ENCODE results near the gene WNK2.

Gene WNK2

DNA sequence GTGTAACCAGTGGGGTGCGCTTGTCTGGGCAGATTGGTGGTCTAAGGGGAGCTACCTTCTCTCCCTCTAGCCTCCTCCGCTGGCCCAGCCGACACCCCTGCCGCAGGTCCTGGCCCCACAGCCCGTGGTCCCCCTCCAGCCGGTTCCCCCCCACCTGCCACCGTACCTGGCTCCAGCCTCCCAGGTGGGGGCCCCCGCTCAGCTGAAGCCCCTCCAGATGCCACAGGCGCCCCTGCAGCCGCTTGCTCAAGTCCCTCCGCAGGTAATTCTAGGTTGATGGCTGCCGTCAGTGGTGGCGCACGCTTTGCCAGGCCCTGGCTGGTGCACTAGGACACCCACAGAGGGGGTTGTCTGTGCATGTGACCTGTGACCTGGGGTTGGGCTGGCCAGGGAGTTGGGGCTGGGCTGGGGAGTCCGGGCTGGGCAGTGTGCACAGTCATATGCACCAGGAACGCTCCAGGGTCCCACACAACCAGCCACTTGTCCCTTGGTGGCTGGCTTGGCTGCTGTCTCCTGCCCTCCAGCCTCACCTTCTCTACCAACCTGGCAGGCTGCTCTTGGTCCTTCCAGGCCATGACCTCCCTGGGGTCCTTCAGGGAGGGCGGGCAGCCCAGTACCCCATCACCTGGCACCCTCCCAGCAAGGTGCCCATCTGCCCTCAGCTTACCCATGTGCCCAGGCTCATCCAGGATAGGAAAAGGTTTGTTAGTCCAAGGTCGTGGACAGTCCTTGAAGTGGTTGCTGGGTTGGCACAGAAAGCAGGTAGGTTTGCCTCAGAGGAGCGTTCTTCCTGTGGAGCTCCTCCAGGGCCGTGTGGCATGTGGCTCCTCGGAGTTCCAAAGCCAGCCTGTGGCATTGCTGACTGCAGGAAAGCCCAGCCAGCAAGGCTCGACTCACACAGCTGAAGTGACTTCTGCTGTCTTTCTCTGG, 73.2 kb downstream of the WNK2 start:
- no peak for DNase-seq

DNA sequence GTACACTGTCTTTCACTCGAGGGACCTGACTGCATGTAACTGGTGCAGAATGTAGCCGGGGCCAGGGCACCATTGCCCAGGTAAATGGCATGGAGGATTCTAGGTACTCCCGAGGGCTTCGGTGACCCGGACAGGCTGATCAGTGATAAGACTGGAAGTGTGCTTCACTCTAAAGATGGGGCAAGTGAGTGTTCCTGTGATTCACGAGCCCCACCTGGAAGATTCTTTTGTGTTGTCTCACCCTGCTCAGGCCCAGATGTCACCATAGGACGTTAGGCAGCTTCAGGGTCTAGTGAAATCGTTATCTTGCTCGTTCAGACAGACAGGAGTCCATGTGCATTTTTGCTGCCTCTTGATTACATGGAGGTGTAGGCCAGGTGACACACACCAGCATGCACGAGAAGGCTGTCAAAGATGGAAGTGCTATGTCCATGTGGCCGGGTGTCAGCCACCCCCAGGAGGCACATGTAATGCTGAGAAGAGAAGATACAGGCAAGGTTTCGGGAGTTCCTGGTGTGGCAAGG, 73.9 kb downstream of the WNK2 start:
- DNase-seq: no peak

DNA sequence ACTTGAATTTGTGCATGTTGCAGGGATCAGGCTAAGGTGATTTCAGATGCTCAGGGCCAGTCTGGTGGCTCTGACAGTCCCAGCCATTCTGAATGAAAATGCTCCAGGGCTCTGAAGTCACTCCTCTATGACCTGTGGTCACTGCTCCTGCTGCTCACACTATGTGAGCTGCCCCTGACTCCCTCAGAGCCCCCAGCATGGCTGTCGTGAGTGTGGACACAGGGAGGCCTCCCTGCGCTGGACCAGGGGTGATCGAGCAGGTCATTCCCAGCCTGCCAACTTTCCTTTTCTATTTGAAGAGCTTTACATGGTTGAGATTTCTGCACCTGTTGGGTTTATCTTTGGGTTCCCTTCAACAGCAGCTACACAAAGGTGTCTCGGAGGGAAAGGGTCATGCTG, 74.5 kb downstream of the WNK2 start:
- no peak for DNase-seq

DNA sequence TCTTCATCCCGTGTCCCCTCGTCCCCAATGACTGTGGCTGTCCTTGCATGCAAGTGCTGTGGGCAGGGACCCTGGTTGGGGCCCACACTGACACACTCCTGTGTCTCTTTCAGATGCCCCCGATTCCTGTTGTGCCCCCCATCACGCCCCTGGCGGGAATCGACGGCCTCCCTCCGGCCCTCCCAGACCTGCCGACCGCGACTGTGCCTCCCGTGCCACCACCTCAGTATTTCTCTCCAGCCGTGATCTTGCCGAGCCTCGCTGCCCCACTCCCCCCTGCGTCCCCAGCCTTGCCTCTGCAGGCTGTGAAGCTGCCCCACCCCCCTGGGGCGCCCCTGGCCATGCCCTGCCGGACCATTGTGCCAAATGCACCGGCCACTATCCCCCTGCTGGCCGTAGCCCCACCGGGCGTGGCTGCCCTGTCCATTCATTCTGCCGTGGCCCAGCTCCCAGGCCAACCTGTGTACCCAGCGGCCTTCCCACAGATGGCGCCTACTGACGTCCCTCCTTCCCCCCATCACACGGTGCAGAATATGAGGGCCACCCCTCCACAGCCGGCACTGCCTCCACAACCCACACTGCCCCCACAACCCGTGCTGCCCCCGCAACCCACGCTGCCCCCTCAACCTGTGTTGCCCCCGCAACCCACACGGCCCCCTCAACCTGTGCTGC, 75.0 kb downstream of the WNK2 start:
- DNase-seq: no peak

DNA sequence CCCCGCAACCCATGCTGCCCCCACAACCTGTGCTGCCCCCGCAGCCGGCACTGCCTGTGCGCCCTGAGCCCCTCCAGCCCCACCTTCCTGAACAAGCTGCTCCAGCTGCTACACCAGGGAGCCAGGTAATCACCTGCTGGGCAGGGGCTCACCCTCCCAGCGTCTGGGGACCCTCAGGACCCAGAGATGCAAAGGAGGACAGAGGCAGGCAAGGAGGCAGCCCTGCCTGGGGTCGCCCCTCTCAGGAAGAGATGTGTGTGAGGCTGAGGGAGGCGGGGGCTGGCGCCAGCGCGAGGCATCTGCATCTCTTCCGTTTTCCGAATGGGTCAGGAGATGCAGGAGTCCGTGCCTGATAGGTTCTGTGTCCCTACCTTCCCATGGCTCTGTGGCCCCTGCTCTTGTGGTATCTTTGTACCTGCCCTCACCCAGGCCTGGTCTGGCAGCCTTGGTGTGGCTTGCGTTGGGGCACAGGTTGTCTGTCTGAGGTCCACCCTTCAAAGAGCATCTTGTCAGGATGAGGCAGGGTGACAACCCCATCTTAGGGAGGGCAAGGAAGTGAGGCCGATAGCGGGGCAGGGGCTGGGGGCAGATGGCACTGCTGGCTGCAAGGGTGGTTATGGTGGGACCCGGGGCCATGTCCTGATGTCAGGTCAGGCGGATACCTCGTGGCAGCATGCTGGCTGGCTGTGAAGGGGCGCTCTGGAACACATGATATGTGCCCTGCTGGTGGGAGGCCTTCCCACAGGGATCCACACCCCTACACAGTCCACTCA, 75.7 kb downstream of the WNK2 start:
- no peak for DNase-seq

DNA sequence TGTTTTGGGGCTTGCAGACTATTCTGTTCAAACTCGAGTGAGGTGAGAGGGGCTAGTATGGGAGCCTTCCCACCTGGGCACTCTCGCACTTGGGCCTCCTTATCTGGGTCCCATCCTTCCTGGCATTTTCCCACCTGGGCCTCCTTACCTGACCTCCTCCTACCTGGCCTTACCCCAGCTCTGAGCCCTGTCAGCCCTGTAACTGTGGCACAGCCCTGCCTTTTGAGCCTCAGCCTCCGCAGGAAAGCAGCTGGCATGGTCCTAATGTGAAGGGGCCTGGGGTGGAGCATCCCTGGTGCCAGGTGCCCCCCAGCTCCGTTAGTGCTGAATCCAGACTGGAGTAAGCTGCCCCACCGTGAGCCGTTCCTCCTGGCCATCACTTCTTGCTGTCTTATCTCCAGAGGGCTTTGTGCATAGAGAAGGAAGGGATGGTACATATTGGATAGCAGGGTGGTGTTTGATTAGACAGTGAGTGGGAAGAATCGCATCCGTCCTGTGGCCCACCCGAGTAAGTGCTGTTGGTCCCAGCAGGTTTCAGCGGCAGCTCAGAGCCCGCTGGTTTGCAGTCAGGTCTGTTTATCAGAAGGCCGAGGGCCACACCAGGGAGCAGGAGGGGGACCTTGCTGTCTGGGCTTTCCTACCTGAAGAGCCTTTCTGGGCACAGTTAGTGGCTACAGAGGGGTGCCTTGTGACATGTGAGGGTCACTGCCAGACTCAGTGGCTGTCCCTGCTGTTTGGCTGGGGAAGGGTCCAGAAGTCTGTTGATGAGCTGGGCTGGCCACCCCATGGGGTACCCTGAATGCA, 76.5 kb downstream of the WNK2 start:
- no peak for DNase-seq

DNA sequence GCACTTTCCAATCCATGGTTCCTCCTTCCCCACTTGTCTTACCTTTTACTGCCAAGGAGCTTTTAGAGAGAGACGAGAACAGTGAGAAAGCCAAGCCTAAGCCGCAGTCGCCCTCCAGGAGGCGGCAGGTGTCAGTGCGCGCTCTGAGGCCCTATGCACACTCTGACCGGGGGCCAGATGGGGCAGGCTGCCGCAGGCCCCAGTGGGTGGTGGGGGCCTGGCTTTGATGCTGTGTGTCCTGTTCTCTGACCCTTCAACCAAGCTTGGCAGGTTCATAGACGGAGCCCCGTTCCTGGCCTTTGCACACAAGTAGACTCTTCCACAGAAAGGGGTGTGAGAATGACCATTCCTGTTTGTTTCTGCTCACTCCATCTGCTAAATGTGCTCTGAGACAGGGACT, 77.3 kb downstream of the WNK2 start:
- no peak for DNase-seq

DNA sequence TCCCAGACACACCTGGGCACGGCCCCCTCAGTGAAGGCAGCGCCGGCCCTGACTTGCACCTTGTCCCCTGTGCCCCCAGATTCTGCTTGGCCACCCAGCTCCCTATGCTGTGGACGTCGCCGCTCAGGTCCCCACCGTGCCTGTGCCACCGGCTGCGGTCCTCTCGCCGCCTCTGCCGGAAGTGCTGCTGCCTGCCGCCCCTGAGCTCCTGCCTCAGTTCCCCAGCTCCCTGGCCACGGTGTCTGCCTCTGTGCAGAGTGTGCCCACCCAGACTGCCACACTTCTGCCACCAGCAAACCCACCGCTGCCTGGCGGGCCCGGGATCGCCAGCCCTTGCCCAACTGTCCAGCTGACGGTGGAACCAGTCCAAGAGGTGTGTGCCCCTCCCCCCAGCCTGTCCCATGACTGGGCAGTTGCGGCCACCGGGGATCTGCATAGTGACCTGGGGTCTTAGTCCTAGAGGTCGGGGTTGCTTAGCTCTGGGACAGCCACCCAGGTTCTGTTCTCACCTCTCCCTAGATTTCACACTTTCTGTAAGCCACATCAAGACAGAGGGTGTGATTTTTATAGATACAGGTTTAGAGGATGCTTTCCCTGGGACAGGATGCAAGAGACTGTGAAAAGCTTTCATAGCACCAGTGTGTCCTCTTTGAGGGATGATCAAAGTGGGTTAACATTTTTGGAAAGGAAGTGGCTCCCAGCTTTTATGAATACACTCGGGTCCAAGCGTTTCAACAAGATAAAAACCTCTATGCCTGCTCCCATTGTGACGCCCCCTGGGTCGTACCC, 78.0 kb downstream of the WNK2 start:
- no peak for DNase-seq

DNA sequence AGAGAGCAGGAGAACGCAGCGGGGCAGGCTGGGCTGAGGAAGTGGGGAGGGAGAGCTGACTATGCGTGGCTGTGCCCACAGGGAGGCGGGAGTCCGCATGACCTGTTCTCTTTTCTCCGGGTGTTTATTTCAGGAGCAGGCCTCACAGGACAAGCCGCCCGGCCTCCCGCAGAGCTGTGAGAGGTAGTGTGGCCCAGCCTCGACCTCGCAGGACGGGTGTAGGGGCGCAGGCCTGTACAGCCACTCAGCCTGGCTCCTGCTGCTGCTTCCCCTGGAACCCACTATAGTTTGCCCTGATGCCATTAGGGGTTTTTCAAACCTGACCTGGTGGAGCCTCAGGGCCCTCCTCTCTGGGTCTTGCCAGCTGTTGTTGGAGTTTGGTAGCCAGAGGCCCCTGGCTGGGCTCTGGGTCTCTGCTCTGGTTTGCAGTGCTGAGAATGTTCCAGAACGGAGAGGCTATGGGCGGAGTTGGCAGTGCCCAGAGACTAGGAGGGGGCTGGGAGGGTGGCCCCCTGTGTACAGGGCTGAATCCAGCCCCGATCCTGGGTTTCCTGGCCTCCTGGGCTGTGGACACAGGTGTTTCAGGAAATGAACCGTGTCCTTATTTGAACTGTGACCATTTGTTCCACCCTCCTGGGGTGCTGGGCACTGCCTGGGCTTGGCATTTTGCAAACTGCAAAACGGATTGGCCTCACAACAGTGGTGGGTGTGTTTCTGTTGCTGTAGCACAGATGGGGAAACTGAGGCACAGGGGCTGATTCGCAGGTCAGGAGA, 78.8 kb downstream of the WNK2 start:
- no peak for DNase-seq

DNA sequence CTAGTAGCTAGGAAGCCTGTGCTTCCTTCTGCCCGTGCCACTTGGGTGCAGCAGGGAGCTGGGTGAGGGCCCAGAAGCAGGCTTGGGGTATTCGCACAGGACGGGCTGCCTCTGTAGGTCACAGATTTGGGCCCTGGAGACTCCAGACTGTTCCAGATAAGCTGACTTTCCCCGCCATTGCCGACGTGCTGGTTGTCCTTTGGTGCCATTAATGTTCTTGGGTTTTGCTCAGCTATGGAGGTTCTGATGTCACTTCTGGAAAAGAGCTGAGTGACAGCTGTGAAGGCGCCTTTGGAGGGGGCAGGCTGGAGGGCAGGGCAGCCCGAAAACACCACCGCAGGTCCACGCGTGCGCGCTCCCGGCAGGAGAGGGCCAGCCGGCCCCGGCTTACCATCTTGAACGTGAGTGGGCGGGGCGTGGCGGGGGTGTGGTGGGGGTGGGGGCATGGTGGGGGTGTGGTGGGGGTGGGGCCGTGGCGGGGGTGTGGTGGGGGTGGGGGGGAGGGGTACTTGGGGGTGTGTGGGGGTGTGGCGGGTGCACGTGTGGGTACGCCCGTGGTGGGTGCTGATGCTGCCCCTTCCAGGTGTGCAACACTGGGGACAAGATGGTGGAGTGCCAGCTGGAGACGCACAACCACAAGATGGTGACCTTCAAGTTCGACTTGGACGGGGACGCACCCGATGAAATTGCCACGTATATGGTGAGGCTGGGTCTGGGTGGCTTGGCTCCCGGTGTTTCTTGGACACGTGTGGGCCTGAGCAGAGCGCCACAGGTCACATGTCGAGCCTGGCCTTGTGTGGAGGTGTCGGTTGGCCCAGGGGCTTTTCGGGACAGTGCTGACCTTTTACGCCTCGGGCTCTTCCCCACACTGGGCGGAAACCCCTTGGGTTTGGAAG, 79.6 kb downstream of the WNK2 start:
- DNase-seq: no peak

DNA sequence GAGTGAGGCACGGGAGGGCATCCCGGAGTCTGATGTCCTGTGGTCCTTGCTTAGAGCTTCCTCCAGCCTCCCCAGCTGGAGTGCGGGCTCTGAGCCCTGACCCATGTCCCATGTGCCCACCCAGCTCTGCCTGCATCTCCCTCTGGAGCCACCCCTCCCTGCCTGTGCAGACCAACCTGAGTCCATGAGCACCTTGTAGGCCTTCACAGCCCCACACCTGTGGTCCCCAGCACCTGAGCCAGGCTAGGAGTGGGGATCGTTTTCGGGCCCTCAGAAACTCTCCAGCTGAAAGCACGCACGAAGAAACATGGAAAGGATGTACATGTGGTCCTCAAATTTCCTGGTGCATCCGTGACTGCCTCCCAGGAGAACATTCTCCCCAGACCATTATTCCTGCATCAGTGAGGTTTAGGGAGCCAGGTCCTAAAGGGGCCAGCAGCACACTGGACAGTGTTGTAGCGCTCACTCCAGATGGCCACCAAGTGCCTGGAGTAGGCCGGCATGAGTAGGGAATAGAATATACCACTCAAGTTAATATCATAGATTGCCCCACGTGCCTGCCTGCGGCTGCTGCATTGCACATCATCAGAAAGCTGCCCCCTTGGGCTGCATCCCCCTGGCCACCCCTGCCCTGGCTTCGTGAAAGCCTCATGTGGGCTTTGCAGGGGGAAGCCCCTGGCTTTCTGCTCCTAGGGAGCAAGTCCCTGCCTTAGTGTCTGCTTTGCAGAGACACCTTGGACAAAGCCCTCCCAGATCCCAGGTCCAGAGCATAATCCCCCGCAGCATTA, 80.6 kb downstream of the WNK2 start:
- no peak for DNase-seq

DNA sequence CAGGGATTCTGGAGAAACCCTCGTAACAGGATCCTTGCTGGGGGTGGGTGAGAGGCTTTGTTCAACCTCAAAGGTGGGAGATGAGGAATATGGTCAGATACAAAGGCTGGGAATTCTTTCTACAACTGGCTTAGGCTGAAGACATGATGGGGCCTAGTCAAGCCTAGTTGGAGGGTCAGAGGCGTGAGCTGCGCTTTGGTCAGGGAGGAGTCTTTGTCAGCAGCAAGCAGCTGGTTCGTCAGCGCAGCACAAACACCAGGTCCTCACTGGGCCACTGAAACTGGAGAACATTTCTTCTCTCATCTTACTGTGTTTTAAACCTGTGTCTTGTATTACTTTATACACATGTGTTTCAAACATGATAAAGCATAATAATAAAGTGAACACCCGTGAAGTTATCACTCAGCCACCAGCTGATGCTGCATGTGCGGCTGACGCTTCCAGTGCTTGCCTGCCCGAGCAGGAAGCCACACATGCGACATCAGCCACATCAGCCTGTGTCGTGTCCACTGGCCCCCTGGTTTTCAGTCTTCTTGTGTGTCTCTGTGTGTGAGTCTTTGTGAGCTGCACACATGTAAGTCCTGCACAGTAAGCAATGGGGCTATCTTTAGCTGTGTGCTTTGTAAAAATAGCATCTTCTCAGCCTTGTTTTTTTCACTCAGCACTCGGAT, 81.5 kb downstream of the WNK2 start:
- no peak for DNase-seq

DNA sequence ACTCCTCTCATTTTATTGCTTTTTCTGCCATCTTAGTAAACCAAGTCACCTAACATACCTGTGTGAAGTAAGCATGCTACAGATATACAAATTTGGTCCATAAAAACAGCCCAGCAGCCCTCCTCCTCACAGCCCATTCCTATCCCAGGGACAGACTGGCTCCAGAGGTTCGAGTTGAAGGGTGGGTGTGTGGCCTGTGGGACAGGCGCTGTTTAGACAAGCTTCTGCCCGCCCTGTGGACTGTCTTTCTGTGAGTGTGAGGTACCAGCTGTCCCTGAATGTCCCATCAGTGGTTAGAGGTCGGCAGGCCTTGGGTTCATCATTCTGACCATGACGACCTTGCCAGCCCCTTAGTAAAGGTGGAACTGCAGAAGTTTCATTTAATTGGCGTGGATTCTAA, 82.0 kb downstream of the WNK2 start:
- no peak for DNase-seq

DNA sequence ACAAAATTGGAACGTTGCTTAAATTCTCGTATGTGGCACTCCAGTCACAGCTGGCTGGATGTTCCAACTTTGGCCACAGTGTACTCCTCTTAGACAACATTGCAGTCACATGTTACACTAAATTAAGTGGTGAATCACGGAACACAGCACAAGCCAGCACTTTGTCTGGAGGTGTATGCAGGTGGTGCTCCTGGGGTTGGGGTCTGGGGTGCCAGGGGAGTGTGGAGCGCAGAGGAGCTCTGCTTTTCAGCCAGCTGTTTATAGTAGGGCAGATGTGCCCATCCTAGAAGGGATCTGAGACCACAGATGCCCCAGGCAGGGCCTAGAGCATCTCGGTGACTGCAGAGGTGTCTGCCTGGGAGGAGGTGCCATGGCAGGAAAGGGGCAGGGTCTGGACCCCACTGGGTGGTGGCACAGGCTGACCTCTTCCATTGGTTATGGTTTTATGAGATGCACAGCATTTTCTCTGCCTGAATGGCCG, 82.6 kb downstream of the WNK2 start:
- no peak for DNase-seq

DNA sequence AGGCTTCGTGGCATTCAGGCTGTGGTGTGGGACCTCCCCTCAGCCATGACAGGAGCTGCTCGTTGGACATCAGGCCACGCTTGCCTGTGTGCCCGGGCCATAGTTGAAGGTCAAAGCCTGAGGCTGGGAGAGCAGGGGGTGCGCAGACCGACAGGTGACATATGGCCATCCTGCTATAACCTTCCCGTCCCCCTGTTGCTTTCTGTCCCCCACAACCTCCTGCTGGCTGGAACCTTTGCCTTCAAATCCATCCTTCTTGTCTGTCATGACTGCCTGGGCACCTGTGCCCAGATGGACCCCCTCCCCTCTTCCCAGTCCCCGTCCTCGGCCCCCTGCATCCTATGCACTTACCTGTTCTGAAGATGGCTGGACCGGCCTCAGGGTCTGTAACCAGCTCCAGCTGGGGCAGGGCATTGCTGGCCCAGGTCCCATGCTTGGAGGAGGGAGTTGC, 83.2 kb downstream of the WNK2 start:
- no peak for DNase-seq

DNA sequence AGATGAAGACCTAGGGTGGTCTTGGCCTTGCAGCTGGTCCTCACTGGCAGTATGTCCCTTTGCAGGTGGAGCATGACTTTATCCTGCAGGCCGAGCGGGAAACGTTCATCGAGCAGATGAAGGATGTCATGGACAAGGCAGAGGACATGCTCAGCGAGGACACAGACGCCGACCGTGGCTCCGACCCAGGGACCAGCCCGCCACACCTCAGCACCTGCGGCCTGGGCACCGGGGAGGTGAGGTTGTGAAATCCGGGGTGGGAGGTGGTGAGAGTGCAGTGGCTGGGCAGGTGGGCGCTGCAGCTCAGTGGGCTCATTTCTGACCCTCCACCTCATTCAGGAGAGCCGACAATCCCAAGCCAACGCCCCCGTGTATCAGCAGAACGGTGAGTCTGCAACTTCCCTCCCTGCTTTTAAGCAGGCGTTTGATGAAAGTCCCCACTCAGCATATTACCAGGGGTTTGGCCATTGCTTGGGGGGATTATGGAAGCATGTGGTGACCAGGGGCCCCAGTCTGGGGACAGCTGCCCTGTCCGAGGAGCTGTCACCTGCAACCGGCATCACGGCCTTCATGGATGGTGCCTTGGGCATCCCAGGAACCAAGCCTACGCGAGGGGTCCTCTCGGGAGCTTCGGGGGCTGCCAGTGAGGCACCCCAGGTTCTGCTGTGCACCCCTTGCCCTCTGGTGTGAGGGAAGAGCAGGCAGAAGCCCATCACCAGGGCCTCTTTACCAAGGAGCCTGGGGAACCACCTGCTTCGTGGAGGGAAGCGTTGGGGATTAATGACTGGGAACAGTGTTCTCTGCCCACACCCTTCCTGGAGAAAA, 84.0 kb downstream of the WNK2 start:
- no peak for DNase-seq

All from MV-4-11 (cell line).